GM19240 (cell line): ENCODE measurements around the gene PI16.
A peak's percentile ranks its signal among the peaks of the same experiment; 100 is the strongest.
"Not testable (repeated sequence)": the region's sequence is repeated elsewhere in the genome, so short reads cannot be mapped to it uniquely, and the experiment has no call there.

Source experiments
- DNase-seq: peaks from one replicate; pipeline ENCODE4 v3.0.0; 2011; ENCODE audit warnings: low spot score; ENCODE audit not compliant: insufficient read length

PI16 gene

DNA sequence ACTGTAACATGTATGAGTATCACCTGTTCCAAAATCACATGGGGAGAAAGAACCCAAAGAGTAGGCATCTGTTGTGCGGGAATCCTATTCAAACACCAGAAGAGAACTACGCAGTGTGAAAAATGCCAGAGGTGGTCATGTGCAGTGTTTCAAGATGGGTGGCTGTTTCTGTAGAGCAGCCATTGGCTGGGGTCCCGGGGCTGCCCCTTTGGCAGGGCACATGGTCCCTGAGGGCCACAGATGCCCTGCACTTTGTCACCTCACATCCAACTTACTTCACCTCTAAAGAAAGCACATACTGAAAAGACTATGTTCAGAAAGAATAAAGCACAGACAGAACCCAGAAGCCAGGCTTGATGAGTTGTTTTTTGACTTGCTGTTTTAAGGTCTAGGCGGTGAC lies 19.1 kb downstream of the PI16 start:
- DNase-seq = no peak

DNA sequence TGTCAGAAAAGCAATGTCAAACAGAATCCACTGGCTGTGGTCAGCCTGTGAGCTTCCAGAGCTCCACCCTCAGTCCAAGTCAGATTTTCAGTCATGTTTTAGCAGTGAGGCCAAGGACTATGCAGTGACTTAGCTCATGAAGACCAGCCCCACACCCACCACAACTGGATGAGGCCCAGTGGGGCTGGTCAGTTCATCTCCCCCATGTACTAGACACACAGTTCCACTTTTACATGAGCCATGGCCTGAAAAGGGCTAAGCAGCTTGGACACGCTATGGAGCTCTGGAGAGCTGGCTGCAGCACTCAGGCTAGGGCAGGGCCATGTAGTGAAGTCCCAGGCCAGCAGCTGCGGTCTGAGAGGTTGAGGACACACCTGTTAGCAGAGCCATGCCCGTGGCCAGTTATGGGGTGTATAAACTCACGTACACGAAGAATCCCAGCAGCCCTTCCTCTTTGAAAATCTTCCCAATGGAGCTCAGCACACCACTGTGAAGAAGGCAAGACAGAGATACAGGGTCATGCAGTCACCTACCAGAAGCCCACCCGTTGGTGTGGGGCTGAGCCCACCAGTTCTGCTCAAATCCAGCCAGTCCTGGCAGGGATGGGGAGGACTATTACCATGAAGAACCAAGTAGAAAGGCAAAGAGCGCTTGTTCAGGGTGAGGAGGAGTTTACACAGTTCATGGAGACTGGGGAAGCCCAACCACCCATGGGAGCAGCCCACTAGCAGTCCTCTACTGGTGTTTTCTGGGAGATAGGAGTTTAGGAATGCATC lies 20.9 kb downstream of the PI16 start:
- no peak for DNase-seq

GRCh38 chr6:36976007-36976264 lies 21.4 kb downstream of the PI16 start:
- no peak for DNase-seq

- DNase-seq = no peak
These were observed 22.0 kb downstream of the PI16 start for GRCh38 chr6:36976509-36976908.

DNA sequence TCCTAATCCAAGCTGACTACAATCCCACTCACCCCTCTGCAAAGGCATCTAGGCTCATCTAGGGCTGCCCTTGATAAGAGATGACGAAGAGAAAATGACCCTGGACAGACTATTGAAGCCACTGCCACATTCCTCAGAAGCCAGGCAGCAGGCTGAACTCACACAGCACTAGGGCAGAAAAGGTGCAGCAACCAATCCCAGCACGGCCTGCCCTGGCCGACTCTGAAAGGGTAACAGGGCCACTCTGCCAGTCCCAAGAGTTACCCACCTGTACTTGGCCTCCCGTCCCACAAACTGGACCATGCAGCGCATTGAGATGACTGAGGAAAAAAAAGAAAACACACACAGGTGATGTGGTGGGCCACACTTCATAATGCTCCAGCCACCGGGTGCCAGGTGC lies 22.4 kb downstream of the PI16 start:
- DNase-seq = no peak

GRCh38 chr6:36977470-36977941 lies 23.0 kb downstream of the PI16 start:
- DNase-seq = no peak

- no peak for DNase-seq
These were observed 24.1 kb downstream of the PI16 start for GRCh38 chr6:36978421-36979346.

GRCh38 chr6:36979347-36979742 lies 24.8 kb downstream of the PI16 start:
- DNase-seq = no peak

- DNase-seq = no peak
These were observed 25.6 kb downstream of the PI16 start for GRCh38 chr6:36980129-36980528.

GRCh38 chr6:36980876-36981619 lies 26.5 kb downstream of the PI16 start:
- no peak for DNase-seq

GRCh38 chr6:36983538-36983937 lies 29.0 kb downstream of the PI16 start:
- no peak for DNase-seq

GRCh38 chr6:36984581-36985416 lies 30.3 kb downstream of the PI16 start:
- DNase-seq = peak; percentile 53

DNA sequence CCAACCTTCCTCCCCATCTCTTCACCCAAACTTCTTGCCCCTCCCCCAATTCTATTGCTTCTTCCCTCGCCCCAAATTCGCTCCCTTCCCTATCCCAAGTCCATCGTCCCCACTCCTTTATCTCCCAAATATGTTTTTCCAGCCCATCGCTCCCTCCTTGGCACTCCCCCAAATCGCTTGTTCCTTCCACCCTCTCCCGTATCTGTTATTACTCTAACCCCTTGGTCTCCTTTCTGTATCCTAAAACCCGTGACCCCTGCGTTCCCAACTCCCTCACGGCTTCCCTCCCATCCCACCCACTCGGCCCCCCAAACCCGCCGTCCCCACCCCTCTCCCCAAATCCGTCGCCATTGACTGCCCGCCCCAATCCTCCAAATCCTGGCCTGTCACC lies 30.9 kb downstream of the PI16 start:
- DNase-seq = no peak

- DNase-seq = peak; percentile 95
These were observed 31.5 kb downstream of the PI16 start, which contains the start of gene MTCH1 for GRCh38 chr6:36985808-36986703. MTCH1 (minus strand) TSS chr6:36986196; CDS start chr6:36986173, 23 bp downstream.

GRCh38 chr6:36986704-36987047 lies 32.1 kb downstream of the PI16 start:
- DNase-seq = no peak

GRCh38 chr6:36989264-36989663 lies 34.7 kb downstream of the PI16 start:
- no peak for DNase-seq

DNA sequence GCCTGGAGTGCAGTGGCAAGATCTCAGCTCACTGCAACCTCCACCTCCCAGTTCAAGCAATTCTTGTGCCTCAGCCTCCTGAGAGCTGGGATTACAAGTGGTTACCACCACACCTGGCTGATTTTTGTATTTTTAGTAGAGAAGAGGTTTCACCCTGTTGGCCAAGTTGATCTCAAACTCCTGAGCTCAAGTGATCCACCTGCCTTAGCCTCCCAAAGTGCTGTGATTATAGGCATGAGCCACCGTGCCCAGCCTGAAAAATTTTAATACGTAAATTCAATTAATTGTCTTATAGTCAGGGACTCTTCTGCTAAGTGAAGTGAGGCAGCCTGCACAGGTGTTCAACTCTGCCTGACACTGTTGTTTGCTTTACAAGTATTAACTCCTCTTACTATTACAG lies 35.9 kb downstream of the PI16 start:
- DNase-seq = not testable (repeated sequence)

DNA sequence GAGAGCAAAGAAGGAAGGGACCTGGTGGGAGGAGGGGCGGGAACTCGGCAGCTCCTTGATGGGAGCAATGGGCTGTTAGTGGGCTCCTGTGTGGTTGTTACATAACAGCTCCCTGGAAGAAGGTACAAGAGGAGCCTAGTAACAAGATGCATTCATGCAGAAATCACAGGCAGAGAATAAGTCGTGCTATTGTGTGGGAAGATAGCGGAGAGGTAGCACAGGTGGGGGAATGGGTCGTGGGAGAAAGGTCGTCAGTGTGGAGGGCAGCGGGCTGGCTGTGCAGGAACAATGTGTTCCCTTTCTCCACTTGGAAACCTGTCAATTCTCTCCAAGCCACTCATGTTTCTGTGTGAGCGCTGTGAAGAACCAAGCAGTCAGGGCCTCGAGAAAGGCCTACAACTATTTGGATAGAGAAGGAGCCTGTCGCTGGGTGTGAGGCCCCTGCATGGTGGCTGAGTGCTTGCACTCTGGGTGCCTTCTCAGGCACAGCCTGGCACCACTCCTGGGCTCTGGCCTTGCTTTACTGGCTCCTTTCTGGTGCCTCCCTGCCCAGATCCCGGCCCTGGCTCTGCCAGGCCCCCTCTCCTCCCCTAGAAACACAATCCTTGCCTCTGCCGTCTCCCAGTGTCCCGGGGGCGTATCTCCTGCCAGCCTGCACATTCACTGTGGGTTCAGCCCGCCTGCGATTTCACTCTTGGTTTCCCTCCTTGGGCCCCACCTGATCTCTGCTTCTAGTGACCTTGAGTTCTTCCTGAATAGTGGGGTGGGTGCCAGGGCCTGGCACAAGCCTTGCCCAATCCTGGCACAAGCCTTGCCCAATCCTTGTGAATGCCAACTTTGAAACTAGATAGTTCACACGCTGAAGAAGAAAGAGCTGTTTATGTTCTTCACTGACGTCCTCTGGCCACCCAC lies 43.5 kb downstream of the PI16 start:
- no peak for DNase-seq

DNA sequence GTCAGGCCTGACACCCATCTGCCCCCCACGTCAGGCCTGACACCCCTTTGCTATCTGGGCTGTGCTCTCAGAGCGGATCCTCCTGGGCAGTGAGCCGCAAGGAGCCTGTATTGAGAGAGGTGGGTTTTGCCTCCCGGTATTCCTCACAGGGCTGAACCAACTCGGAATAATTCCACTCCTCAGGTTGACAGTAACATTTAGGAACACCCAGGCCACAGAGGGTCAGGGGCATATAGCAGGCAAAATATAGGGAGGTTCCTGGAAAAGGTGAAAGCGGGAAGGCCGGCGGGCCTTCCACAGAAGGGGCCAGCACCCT lies 44.1 kb downstream of the PI16 start:
- DNase-seq = no peak
